BLaER1 (cell line): ENCODE measurements around the gene ZNF786.
"Not testable (repeated sequence)": the region's sequence is repeated elsewhere in the genome, so short reads cannot be mapped to it uniquely, and the experiment has no call there.

ENCODE experiments used
- H3K27ac ChIP-seq: shearing (Covaris generic); formaldehyde crosslinking; 2 replicates; pipeline ENCODE4 v1.8.1; 2022
- H3K27me3 ChIP-seq: shearing (Covaris generic); formaldehyde crosslinking; 2 replicates; pipeline ENCODE4 v1.8.1; 2022
- H3K36me3 ChIP-seq: shearing (Covaris generic); formaldehyde crosslinking; 2 replicates; pipeline ENCODE4 v1.8.1; 2022
- H3K4me1 ChIP-seq: shearing (Covaris generic); formaldehyde crosslinking; 2 replicates; pipeline ENCODE4 v1.8.1; 2022
- H3K4me2 ChIP-seq: shearing (Covaris generic); formaldehyde crosslinking; 2 replicates; pipeline ENCODE4 v1.8.1; 2022
- H3K4me3 ChIP-seq: shearing (Covaris generic); formaldehyde crosslinking; 2 replicates; pipeline ENCODE4 v1.8.1; 2022
- H3K9ac ChIP-seq: shearing (Covaris generic); formaldehyde crosslinking; 2 replicates; pipeline ENCODE4 v1.8.1; 2022
- H3K9me3 ChIP-seq: shearing (Covaris generic); formaldehyde crosslinking; 2 replicates; pipeline ENCODE4 v1.8.1; 2022
- H4K20me1 ChIP-seq: shearing (Covaris generic); formaldehyde crosslinking; 2 replicates; pipeline ENCODE4 v1.8.1; 2022
- Cebpa-rat ChIP-seq: shearing (Covaris generic); IDR thresholded peaks from 2 replicates; pipeline ENCODE4 v1.8.1; 2022

The ZNF786 gene

GRCh38 chr7:149036676-149037075, 53.8 kb downstream of the ZNF786 start:
- Histone ChIP-seq H3K9ac (no peak overlapping the region), H3K9me3 (peaks cover 37% of the 10 kb centered on the region), H3K4me2 (no peak overlapping the region), H4K20me1 (no peaks in the 10 kb centered on the region), H3K36me3 (no peaks in the 10 kb centered on the region), H3K4me3 (no peak overlapping the region), H3K27me3 (no peaks in the 10 kb centered on the region), H3K27ac (no peak overlapping the region), H3K4me1 (no peaks in the 10 kb centered on the region)
- TF ChIP-seq Cebpa-rat, result no peak

DNA sequence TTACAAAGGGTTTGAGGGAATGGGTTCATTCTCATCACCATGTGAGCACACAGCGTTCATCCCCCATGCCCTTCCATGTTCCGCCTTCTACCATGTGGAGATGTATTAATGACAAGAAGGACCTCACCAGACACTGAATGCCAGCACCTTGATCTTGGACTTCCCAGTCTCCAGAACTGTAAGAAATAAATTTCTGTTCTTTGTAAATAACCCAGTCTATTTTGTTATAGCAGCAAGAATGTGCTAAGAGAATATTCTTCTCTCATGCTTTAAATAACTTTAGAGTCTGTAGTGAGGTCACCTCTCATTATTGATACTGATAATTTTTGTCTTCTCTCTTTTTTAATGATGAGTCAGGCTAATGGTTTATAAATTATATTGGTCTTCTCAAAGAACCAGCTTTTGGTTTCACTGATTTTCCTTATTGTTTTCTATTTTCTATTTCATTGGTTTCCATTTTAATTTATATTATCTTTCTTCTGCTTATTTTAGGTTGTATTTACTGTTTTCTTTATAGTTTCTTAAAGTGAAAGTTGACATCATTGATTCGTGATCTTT, 59.1 kb downstream of the ZNF786 start:
- no peak for TF ChIP-seq Cebpa-rat
- Histone ChIP-seq H3K36me3 (no peaks in the 10 kb centered on the region), H3K27ac (no peak overlapping the region), H4K20me1 (peaks cover 5% of the 10 kb centered on the region; the same call in 1 of the 2 replicates), H3K4me2 (no peak overlapping the region), H3K4me1 (peaks cover 15% of the 10 kb centered on the region), H3K4me3 (no peak overlapping the region), H3K27me3 (no peaks in the 10 kb centered on the region), H3K9me3 (peaks cover 16% of the 10 kb centered on the region), H3K9ac (no peak overlapping the region)

DNA sequence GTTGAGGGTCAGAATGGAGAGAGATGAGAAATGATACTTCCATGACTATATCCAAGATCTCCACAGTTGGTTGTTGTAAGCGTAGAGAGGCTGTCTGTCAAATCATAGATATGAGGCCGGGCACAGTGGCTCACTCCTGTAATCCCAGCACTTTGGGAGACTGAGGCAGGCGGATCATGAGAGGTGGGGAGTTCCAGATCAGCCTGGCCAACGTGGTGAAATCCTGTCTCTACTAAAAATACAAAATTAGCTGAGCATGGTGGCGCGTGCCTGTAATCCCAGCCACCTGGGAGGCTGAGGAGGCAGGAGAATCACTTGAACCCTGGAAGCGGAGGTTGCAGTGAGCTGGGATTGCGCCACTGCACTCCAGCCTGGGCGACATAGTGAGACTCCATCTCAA, 60.1 kb downstream of the ZNF786 start:
- H3K36me3 ChIP-seq, H3K9me3 ChIP-seq, H3K4me3 ChIP-seq, H3K27ac ChIP-seq, H3K4me2 ChIP-seq, H3K27me3 ChIP-seq, H3K9ac ChIP-seq: not testable (repeated sequence)
- Histone ChIP-seq H4K20me1 (peaks cover 15% of the 10 kb centered on the region), H3K4me1 (peaks cover 25% of the 10 kb centered on the region)

DNA sequence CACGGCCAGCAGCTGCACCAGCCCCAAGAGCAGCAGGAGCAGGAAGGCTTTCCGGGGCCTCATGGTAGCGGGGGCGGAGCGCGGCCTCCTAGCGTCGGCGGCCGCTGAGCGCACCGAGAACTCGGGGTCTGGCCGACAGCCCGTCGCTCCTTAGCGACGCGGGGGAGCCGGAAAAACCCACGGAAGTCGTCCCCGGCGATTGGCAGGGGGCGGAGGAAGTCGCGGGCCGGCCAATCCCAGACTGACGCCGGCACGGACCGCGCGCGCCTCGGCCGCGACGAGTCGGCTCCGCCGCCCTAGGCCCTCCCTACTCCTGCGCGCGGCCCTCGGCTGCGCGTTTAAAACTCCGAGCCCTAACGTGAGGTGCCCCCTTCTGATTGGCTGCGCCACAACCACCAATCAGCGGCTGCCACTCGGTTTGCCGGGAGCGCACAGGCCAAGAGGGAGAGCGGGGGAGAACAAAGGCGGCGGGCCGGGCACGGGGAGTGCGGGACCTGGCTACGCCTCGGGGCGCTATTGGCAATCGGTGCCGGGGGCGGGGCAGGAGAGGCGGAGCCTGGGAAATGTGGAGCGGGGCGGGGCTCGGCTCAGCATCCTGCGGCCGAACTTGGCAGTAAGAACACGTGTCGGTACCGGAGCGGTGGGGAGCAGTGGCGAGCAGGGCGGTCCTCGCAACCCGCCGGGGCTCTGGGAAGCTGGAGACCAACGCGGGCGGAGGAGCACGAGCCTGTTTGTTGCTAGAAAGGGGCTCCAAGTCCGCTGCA, 62.0 kb downstream of the ZNF786 start, which contains the start of gene PDIA4:
TSS of gene PDIA4 (minus strand) at position 160 of the 764 bp plus-strand sequence. CDS start at position 63, 97 bp downstream.
- peaks cover 34% of the 10 kb centered on the region for H3K4me1 ChIP-seq
- H3K27ac ChIP-seq, result peak within 1 kb of the TSS; percentile 95
- peak within 1 kb of the TSS; percentile 91 for H3K4me2 ChIP-seq
- peak within 1 kb of the TSS; percentile 88 for H3K4me3 ChIP-seq
- peaks cover 34% of the 10 kb centered on the region for H4K20me1 ChIP-seq
- no peaks in the 10 kb centered on the region for H3K9me3 ChIP-seq
- H3K9ac ChIP-seq, result peak within 1 kb of the TSS; percentile 97
- no peak for TF ChIP-seq Cebpa-rat
- no peaks in the 10 kb centered on the region for H3K27me3 ChIP-seq
- peaks cover 16% of the 10 kb centered on the region for H3K36me3 ChIP-seq

DNA sequence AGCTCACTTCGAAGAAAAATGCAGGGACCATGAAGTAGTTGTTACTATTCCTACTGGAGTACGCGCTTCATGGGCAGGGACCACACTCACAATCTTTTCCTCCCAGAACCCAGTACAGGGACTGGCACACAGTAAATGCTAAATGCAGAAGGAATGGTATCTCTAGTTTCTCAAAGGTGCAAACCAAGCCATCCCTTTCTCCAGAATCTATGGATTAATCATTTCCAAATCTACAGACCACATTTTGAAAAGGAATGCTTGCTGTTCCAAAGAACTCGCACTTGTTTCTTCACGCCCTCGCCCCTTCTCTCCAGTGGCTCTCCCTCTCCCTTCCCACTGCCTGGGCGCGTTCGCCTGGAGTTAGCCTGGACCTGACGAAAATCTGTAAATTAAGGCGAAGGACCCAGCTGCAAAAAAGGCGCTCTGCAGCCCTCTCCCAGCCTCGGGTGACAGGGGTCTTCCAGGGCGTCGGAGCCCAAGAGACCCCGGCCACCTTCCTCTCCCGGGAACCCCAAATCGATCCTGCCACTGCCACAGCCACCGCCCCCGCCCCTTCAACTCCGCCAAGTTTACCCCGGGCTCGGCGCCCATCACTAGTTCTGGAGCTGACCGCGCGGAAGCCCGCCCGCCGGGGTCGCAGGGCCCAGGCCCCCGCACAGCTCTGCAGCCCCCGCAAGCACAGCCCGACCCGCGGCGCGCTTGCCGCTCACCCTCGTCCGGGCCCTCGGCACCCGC, 62.7 kb downstream of the ZNF786 start:
- peak overlapping the region; percentile 95 for H3K27ac ChIP-seq
- peaks cover 41% of the 10 kb centered on the region for H4K20me1 ChIP-seq
- peak overlapping the region; percentile 97 for H3K9ac ChIP-seq
- peak overlapping the region; percentile 91 for H3K4me2 ChIP-seq
- H3K36me3 ChIP-seq, result peaks cover 24% of the 10 kb centered on the region
- H3K27me3 ChIP-seq, result no peaks in the 10 kb centered on the region
- peak overlapping the region; percentile 88 for H3K4me3 ChIP-seq
- no peak for TF ChIP-seq Cebpa-rat
- H3K4me1 ChIP-seq, result peaks cover 41% of the 10 kb centered on the region
- H3K9me3 ChIP-seq, result no peaks in the 10 kb centered on the region

DNA sequence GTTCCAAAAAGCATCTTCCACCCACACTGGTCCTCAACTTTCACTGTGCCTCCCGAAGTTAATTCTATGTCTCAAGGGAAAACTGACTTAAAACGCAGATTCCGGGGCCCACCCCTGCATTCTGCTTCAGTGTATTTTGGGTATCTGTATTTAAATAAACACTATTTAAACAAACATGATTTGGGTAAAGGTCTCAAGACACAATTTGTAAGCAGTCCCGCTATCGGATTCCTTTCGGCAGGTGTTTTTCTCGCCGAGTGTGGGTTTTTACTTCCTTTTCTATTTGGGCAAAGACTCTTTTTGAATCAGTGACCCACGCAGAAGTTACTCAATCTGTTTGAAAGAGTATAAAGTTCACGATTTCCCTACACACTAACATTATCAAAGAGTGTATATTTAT, 63.5 kb downstream of the ZNF786 start:
- Histone ChIP-seq H3K4me3 (peak overlapping the region; percentile 88), H3K9me3 (no peaks in the 10 kb centered on the region), H3K9ac (peak overlapping the region; percentile 97), H3K27me3 (no peaks in the 10 kb centered on the region), H3K4me1 (peaks cover 48% of the 10 kb centered on the region), H3K27ac (peak overlapping the region; percentile 95), H4K20me1 (peaks cover 48% of the 10 kb centered on the region), H3K4me2 (peak overlapping the region; percentile 91), H3K36me3 (peaks cover 29% of the 10 kb centered on the region)
- no peak for TF ChIP-seq Cebpa-rat

GRCh38 chr7:149023662-149024061, 66.9 kb downstream of the ZNF786 start:
- Histone ChIP-seq H3K4me3 (no peak overlapping the region), H3K27me3 (no peaks in the 10 kb centered on the region), H3K36me3 (peaks cover 63% of the 10 kb centered on the region), H3K9ac (peak overlapping the region; percentile 47; the same call in 1 of the 2 replicates), H3K27ac (no peak overlapping the region; the same call in 1 of the 2 replicates), H3K9me3 (no peaks in the 10 kb centered on the region), H4K20me1 (peaks cover 80% of the 10 kb centered on the region), H3K4me2 (0 out of 2 replicates have a peak overlapping the region, but pooled peaks have one; percentile 32), H3K4me1 (peaks cover 52% of the 10 kb centered on the region)
- no peak for TF ChIP-seq Cebpa-rat

DNA sequence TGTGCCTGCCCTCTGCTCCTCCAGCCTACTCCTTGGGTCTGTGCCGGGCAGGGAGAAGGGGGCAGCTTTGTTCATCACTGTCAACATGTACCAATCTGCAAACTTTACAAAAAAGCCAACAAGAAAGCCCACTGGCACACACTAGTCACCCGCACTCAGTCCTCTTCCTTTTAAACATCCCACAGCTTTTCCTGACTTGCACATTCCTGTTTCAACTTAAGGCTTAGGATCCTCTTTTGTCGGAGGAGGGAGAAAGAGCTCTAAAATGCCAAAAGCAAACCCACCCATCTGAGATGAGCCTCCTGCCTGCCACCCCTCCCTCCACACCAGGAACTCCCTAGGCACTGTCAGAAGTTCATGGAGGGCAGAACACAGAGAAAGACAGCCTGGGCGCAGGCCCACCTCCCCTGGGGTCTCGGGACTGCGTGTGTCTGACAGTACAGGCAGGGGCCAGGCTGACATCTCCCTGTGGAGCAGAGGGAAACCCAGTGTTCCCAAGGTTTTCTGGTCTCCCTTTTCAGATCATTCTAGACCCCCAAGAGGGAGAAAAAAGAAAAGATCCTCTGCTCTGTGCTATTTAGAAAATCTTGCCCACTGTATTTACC, 67.7 kb downstream of the ZNF786 start:
- H3K36me3 ChIP-seq, result peaks cover 70% of the 10 kb centered on the region
- no peaks in the 10 kb centered on the region for H3K27me3 ChIP-seq
- peaks cover 80% of the 10 kb centered on the region for H4K20me1 ChIP-seq
- peaks cover 52% of the 10 kb centered on the region for H3K4me1 ChIP-seq
- H3K4me3 ChIP-seq, result no peak overlapping the region
- peak overlapping the region; percentile 11; the same call in 1 of the 2 replicates for H3K27ac ChIP-seq
- no peaks in the 10 kb centered on the region for H3K9me3 ChIP-seq
- no peak for TF ChIP-seq Cebpa-rat
- peak overlapping the region; percentile 47 for H3K9ac ChIP-seq
- H3K4me2 ChIP-seq, result peak overlapping the region; percentile 32

GRCh38 chr7:149021725-149022062, 68.8 kb downstream of the ZNF786 start:
- H3K27me3 ChIP-seq, result no peaks in the 10 kb centered on the region
- H3K4me2 ChIP-seq, result peak overlapping the region; percentile 32; the same call in 1 of the 2 replicates
- H4K20me1 ChIP-seq, result peaks cover 82% of the 10 kb centered on the region
- TF ChIP-seq Cebpa-rat, result no peak
- H3K36me3 ChIP-seq, result peaks cover 80% of the 10 kb centered on the region
- peaks cover 49% of the 10 kb centered on the region for H3K4me1 ChIP-seq
- H3K9me3 ChIP-seq, result no peaks in the 10 kb centered on the region
- no peak overlapping the region for H3K4me3 ChIP-seq
- no peak overlapping the region for H3K27ac ChIP-seq
- no peak overlapping the region for H3K9ac ChIP-seq
